Stimulated activated CD4-positive, alpha-beta T cell treated with anti-CD3 and anti-CD28 coated beads, Interleukin-12 subunit alpha, Interleukin-12 subunit beta, amount 100 ng/mL, for 4 hours (primary cell): ENCODE data around the gene ABHD17A.

Experiments used
- DNase-seq: peaks from one replicate; pipeline ENCODE4 v3.0.0-alpha.2; 2020

Gene ABHD17A

DNA sequence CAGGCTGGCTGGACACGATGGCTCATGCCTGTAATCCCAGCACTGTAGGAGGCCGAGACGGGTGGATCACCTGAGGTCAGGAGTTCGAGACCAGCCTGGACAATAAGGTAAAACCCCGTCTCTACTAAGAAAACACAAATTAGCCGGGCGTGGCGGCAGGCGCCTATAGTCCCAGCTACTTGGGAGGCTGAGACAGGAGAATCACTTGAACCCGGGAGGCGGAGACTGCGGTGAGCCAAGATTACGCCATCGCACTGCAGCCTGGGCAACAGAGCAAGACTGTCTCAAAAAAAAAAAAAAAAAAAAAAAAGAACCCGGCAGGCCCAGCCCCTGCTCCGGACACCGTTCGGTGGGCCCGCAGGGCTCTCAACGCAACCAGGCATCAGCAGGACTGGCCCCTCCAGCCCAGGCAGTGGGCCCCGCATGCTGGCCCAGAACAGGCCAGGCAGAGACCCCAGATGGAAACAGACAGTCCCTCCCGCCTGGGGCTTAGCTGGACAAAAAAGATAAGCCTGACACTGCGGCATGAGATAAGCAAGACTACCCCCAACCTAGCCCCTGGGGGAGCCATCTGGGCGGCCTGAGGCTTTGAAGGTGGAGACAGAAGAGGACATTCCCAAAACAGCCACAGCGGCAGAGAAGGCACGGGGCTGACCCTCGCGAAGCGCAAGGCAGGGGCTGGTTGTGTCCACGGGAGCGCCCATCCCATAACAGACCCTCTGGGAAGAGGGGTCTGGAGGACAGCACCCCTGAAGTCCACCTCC is 48.7 kb downstream of the ABHD17A start:
- DNase-seq = no peak

DNA sequence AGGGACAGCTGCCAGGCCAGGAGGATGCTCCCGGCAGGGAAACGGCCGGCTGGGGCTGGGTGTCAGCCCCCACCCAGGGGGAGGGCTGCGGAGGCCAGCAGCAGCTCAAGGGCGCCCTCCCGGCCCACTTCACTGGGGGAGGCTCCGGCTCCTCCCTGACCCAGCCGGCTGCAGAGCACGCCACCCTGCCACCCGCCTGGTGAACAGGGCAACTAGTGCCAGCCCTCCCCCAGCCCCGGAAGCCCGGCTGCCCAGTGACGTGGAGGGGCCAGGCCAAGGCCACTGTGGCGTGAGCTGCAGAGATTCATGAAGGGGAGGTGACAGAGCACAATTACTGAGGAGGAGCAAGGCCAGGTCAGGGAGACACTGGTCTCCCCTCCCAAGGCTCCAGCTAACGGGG is 51.8 kb downstream of the ABHD17A start:
- no peak for DNase-seq

DNA sequence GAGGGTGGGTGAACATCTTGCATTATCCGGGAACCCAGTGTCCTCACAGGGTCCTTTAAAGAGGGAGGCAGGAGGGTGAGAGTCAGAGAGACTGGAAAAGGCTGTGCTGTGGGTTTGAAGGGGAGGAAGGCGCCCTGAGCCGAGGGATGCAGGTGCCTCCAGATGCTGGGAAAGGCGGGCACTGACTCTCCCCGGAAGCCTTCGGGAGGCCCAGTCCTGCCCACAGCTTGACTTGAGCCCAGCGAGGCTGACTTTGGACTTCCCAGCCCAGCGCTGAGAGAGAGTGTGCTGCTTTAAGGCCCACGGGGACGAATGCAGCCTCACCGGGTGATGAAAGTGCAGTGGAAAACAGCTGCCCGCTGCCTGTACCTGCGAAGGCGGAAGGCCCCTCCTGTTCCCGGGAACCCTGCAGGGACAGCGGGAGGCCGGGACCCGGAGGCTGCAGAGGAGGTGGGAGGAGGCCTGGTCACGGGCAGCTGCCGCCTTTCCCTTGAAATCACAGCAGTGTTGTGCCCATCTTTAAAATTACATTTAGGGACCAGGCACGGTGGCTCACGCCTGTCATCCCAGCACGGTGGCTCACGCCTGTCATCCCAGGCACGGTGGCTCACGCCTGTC is 53.1 kb downstream of the ABHD17A start:
- no peak for DNase-seq

DNA sequence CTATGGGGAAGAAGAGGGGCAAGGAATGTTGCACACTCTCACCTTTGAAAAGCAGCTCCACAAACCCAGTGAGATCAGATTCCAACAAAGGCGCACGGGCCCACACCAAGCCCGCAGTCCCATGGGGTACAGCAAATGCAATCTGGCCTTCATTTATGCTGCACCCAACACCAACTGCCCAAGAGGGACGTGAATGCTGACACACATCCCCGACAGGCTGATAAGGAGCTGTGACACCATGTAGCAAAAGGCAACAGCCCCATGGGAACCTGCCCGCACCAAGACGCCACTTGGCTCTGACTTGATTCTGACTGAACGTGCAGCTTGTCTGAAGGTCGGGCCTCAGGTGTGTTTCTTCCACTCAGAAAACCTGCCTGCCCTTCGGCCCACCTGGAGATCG is 54.3 kb downstream of the ABHD17A start:
- no peak for DNase-seq

DNA sequence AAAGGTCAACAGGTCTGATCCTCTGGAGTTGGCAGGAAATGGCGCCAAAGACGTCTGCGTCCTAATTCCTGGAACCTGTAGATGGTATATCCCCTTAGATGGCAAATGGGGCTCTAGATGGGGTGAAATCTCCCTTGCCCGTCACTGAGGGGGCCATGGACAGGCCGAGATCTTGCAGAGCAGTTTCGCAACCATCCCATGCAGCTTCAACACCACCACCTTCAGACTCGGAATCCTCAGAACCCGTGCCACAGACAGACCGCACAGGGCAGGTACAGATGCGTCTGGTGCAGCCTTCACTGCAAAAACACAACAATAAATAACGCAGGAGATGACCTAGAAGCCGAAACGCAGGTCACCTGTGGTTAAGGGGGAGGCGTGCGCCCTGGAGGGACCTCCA is 54.7 kb downstream of the ABHD17A start:
- no peak for DNase-seq

DNA sequence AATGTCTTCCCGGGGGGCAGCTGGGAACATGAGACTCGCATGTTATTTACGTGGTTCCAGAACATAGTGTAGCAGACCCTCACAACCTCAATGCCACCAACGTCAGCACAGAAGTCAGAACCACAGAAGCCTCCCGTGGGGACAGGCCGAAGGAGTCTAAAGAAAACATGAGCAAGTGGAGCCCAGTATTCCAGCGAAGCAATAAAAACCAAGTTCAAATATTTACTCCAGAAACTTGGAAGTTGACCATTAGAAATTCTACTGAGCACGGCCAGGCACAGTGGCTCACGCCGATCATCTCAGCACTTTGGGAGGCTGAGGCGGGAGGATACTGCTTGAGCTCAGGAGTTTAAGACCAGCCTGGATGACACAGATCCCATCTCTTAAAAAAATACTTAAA is 55.3 kb downstream of the ABHD17A start:
- DNase-seq = no peak

DNA sequence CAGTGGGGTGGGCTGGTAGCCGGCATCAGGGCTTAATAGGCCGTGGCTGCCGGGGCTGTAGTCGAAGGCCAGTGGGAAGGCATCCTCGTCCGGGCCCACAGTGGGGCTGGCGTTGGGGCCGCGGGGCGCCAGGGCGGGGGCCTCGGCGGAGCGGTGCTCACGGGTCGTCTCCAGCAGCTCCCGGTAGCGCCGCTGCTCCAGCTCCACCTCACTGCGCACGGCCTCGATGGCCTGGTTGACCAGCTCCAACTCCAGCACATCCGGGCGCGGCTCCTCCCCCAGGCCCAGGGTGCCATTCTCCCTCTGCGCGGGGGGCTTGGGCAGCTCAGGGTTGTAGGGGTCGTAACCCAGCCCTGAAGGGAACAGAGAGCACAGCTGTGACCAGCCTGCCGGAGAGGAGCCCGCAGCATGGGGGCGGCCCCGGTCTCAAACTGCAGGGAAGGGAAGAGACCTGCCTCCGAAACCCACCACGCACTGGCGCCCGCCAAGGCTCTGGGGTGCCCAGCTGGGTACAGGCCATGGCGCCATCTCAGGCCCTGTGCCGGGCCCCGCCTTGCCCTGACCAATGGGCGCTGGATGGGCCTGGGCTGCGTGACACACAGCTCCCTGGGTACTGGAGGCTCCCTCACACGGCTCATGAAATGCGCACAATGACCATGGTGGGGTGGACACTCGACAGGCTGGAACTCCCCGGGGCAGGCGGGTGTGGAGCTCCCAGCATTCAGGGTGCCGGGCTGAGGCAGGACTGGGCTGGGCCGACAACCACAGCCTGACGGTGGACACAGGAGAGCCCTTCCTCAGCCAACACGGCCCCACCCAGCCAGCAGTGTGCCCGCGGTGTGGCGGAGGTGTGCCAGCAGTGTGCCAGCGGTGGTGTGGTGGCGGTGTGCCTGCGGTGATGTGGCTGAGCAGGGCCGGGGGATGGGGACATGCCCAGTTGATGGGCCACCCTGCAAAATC is 56.7 kb downstream of the ABHD17A start:
- no peak for DNase-seq

DNA sequence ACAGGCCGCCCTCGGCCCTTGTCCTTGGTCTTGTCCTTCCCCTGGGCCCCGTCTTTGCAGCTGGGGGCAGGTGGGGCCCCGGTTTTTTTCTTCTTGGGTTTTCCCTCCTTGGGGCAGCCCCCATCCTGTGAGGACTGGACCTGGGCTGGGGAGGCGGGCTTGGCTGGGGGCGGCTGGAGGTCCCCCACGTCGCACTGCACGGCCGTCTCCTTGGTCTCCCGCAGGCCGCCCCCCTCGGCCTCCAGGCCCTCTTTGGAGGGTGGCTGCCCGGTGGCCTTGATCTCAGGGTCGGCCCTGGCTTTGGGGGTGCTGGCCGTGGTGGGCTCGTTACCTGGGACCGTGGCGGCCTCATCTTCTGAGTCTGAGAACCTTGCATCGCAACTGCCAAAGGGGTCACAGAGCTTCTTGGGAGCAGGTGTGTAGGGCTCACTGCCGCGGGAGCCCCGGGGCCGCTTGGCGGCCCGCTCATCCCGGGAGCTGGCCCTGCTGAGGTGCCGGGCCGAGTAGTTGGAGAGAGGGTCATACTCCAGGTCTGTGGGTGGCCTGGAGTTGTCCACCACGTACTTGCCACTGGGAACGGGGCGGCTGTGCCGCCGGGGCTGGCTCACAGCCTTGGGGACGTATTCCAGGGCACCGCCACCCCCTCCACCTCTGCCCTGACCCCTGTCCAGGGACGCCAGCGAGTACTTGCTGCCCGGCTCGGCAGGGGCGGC is 57.6 kb downstream of the ABHD17A start:
- DNase-seq = no peak
